Breast epithelium (tissue), 3 donors: ENCODE measurements around the gene IL9R.
"Not testable (repeated sequence)": the region's sequence is repeated elsewhere in the genome, so short reads cannot be mapped to it uniquely, and the experiment has no call there.

Experiments used
- POLR2AphosphoS5 ChIP-seq, 3 donors: sonication (generic); formaldehyde crosslinking; IDR thresholded peaks; one replicate each; pipeline ENCODE4 v1.6.1; 2017; ENCODE audit warnings: antibody characterized with exemption in 3 of 3
- TF ChIP-seq, protein P1 (sequence below), 3 donors: fragments of 450-650 bp; IDR thresholded peaks; one replicate each; pipeline ENCODE4 v1.5.1; 2016 to 2017; ENCODE audit warnings: antibody characterized with exemption in 3 of 3, mild to moderate bottlenecking in 3 of 3, moderate library complexity in 3 of 3

DNA sequence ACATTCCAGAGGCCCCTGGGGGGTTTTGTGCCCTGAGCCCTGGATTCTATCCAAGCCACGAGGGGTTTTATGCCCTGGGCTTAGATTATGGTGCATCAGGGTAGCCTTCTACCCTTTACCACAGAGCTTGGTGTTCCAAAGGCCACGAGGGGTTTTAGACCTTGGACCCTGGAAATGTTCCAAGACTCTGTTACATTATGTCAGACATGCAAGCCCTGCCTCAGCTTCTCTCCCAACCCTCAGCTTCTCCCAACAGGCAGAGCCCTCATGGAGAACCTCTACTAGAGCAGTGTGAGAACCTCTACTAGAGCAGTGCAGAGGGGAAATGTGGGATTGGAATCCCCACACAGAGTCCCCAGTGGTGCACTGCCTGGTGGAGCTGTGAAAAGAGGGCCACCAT is 10.5 kb upstream of the IL9R start:
- TF ChIP-seq, protein P1, sequence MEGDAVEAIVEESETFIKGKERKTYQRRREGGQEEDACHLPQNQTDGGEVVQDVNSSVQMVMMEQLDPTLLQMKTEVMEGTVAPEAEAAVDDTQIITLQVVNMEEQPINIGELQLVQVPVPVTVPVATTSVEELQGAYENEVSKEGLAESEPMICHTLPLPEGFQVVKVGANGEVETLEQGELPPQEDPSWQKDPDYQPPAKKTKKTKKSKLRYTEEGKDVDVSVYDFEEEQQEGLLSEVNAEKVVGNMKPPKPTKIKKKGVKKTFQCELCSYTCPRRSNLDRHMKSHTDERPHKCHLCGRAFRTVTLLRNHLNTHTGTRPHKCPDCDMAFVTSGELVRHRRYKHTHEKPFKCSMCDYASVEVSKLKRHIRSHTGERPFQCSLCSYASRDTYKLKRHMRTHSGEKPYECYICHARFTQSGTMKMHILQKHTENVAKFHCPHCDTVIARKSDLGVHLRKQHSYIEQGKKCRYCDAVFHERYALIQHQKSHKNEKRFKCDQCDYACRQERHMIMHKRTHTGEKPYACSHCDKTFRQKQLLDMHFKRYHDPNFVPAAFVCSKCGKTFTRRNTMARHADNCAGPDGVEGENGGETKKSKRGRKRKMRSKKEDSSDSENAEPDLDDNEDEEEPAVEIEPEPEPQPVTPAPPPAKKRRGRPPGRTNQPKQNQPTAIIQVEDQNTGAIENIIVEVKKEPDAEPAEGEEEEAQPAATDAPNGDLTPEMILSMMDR (IDR thresholded peaks at IDR 0.05) = not testable (repeated sequence)
- not testable (repeated sequence) for TF ChIP-seq POLR2AphosphoS5 (IDR thresholded peaks at IDR 0.05)
